Coronary artery (tissue), 2 donors: ENCODE results near the gene PHLDA3.

Experiments used
- DNase-seq: peaks from one replicate; pipeline ENCODE4 v3.0.0-alpha.2; 2017; ENCODE audit warnings: low spot score
- H3K27ac ChIP-seq, 2 donors: fragments of 200-600 bp; sonication (generic); one replicate each; pipeline ENCODE4 v1.5.1; 2016 to 2019
- H3K4me3 ChIP-seq: fragments of 200-600 bp; sonication (generic); 2 replicates; pipeline ENCODE4 v1.5.1; 2016; ENCODE audit warnings: mild to moderate bottlenecking, moderate library complexity
- CTCF ChIP-seq: fragments of 200-600 bp; sonication (generic); IDR thresholded peaks from one replicate; pipeline ENCODE4 v1.5.1; 2019; ENCODE audit warnings: antibody characterized with exemption

Gene PHLDA3

GRCh38 chr1:201465698-201466290 is 3.2 kb downstream of the PHLDA3 start:
- no peak for DNase-seq
- no peak for TF ChIP-seq CTCF
- Histone ChIP-seq H3K4me3 (peak overlapping the region; percentile 92), H3K27ac (peak overlapping the region; percentile 97)

DNA sequence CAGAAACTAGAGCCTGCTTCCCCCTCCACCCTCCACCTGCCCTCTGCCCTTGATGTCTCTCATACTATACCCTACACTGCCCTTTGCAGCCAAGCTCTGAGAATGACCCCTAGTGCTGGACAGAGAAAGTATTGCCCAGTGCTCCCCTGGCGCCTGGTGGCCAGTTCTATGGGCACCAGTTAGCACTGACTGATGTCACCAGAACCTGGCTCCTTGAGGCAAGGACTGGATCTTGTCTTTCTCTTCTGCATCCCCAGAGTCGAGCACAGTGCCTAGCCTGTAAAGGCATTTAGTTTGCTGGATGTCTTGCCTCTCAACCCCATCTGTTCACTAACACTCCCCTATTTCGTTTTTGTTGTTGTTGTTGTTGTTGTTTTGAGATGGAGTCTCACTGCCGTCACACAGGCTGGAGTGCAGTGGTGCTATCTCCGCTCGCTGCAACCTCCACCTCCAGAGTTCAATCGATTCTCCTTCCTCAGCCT is 5.9 kb downstream of the PHLDA3 start:
- TF ChIP-seq CTCF: peak; percentile 14
- H3K27ac ChIP-seq: peak overlapping the region; percentile 93 to 97
- H3K4me3 ChIP-seq: no peak overlapping the region
- peak; percentile 71 for DNase-seq

GRCh38 chr1:201461645-201462441 is 7.1 kb downstream of the PHLDA3 start:
- Histone ChIP-seq H3K27ac (peak overlapping the region; percentile 93 to 97), H3K4me3 (peak overlapping the region; percentile 47)
- TF ChIP-seq CTCF: no peak
- peak; percentile 95 for DNase-seq

- TF ChIP-seq CTCF: no peak
- H3K27ac ChIP-seq: peak overlapping the region; percentile 93 to 97
- peak overlapping the region; percentile 47 for H3K4me3 ChIP-seq
- peak; percentile 85 for DNase-seq
Measured at GRCh38 chr1:201460814-201461644, 8.0 kb downstream of the PHLDA3 start.

DNA sequence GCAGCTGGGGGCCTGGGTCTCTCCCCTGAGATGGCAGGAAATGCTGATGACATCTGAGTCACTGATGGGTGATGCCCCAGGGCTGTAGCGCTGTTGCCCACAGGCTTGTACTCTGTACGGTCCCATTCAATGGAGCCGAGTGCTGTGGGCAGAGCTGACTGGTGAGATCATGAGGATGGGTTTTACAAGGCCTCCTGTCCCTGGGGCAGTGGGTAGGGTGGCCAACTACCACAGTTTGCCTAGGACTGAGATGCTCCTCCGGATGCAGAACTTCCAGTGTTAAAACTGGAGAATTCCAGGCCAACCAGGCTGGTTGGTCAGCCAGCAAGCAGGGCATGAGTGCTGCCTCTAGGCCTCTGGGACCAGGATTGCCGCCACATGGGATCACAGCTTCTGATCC is 9.2 kb downstream of the PHLDA3 start:
- H3K4me3 ChIP-seq: no peak overlapping the region
- no peak for TF ChIP-seq CTCF
- peak; percentile 67 for DNase-seq
- peak overlapping the region; percentile 93 to 97 for H3K27ac ChIP-seq

GRCh38 chr1:201459052-201459451 is 9.9 kb downstream of the PHLDA3 start:
- no peak for TF ChIP-seq CTCF
- DNase-seq: peak; percentile 28
- Histone ChIP-seq H3K4me3 (no peak overlapping the region), H3K27ac (peak overlapping the region in 1 of 2 donors; percentile 97)
